ENCODE data around the gene SLC34A3.
A peak's percentile ranks its signal among the peaks of the same experiment; 100 is the strongest.
"Not testable (repeated sequence)": the region's sequence is repeated elsewhere in the genome, so short reads cannot be mapped to it uniquely, and the experiment has no call there.

Gene SLC34A3

DNA sequence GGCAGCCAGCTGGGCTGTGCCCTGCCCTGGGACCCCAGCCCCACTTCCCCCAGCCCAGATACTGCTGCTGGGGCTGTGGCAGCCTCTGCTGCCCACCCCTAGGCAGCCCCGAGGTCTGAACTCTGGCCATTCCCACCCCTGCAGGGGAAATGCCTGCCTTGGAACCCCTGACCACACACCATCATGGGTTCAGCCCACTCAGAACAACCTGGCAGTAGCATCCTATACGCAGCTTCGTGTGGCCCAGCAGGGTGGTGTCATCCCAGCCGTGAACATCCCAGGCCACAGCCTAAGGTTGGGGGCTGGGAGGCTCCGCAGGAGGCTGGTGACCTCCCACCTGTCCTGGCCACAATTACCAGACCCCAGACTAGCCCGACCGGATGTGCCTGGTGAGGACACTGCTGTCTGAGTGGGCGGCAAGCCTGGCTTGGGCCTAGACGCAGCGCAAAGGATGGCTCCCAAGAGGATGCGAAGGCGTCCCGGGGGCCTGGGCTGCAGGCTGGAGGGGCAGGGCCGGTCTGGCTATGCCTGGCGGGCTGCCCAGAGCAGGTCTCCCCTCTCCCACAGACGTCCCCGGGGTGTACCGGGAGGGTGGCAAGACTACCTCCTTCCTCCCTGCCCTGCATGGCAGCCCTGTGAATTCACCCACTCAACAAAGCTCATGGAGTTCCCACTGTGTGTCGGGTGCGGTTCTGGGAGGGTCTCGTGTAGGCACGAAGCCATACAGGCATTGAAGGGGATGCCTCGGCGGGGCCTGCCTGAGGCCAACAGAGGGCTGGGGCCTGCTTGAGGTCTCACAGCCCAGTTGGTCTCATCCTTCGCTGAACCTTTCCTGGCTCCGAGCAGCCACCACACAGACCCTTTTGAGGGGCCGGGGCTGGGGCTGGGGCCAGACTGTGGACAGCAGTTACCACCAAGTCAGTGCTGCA is 1.5 kb upstream of the SLC34A3 start:
- no peak for DNase-seq (ENCODE audit: low read depth in 2 of 2)

DNA sequence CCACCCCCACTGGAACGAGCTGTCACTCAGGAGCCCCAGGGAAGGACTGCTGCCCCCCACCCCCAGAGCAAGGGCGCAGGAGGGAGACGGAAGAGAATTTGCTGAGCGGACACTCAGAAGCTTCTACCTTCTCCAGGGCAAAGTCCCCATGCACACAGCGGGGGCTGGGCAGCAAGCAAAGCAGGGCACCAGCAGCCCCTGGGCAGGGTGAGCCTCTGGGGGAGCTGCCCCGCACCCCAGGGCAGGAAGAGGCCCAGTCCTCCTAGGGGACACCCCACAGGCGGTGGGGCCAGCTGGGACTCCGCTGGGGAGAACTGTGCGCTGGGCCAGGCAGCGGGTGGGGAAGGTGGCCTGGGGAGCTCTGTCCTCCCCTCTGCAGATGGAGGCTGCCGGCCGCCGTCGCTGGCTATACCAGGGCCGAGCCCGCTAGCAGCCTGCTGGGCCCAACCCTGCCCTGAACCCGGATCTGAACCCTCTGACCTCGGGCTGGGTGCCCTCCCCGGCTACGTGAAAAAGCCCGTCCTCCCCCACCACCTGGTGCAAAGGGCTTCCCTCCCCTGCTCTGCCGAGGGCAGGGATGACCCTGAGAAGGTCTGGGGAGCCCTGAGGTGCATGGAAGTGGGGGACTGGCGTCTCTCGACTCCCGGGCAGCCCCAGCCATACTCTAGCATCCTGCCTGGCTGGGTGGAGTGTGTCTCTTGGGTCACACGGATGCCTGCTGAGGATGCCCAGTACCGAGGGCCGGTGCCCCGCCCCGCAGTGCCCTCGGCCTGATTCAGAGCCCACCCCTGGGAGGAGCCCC is 597 bp upstream of the SLC34A3 start:
- DNase-seq (ENCODE audit: low read depth in 2 of 2) = no peak

DNA sequence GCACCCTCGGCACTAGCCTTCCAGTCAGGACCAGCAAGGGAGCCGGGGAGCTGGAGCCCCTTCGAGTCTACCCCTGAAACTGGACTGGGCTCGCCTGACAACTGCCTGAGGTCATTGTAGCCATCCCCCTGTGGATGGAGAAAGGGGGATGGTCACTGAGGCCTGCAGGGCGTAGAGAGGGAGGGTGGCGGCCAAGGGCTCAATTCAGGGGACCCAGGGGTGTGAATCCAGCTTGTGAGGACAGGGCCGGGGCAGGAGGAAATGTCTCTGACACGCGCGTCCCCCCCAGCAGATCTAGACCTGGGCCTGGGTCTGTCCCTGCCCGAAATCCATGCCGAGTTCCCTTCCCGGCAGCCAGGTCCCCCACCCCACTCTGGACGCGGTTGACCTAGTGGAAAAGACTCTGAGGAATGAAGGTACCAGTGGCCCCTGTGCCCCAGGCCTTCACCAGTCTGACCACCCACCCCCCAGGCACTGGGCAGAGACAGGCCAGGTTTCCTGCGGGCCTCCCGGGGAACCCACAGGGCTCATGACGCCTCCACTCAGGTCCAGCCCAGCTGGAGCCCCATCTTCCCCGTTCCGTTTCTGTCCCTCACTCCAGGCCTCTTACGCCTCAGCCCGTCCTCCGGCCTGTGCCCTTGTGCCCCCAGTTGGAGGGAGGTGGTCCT is 805 bp downstream of the SLC34A3 start:
- no peak for DNase-seq (ENCODE audit: low read depth in 2 of 2)

DNA sequence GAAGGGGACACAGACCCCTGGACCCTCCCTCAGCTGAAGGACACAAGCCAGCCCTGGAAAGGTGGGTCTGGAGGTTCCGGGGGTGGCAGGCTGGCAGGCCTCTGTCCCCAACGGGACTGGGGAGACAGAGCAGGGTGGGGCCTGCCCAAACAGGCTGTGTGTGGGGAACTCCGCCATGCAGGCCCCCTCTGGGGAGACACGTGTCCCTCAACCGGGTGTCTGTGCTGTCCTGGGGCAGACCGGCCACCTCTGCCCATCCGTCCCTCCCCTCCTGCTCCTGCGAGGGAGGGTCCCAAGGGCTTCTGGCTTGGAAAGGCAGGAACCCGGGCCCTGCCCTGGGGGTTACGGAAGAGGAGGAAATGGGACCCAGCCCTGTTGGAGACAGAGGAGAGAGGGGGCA is 1.4 kb downstream of the SLC34A3 start:
- DNase-seq (ENCODE audit: low read depth in 2 of 2) = no peak

DNA sequence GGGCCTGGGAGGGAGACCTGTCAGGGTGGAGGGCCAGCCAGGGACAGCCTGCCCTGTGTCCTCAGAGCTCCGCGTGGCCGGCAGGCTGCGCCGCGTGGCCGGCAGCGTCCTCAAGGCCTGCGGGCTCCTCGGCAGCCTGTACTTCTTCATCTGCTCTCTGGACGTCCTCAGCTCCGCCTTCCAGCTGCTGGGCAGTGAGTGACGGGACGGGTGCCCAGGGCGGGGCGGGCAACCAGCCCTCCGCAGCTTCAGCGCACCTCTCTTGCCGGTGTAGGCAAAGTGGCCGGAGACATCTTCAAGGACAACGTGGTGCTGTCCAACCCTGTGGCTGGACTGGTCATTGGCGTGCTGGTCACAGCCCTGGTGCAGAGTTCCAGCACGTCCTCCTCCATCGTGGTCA is 1.8 kb downstream of the SLC34A3 start:
- no peak for DNase-seq (ENCODE audit: low read depth in 2 of 2)

DNA sequence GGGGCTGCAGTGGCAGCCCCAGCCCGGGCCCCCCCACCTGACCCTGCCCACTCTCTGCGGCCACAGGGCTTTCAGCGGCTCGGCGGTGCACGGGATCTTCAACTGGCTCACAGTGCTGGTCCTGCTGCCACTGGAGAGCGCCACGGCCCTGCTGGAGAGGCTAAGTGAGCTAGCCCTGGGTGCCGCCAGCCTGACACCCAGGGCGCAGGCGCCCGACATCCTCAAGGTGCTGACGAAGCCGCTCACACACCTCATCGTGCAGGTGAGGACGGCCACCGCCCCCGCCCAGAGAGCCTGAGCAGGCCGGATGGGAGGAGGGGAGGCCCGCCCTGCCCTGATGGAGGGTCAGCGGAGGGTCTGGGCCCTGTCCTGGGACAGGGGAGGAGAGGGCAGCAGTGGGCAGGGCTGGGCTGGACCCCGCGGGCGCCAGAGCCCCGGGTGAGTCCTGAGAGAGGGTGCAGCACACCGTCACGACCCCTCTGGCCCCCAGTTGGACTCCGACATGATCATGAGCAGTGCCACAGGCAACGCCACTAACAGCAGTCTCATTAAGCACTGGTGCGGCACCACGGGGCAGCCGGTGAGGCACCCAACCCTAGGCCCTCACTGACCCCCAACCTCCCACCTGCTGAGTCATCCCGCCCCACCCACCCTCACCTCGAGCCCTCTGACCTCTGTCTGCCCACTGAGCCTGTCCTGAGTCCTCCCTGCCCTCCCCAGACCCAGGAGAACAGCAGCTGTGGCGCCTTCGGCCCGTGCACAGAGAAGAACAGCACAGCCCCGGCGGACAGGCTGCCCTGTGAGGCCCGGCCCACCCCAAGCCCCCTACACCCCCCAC is 2.7 kb downstream of the SLC34A3 start:
- no peak for DNase-seq (ENCODE audit: low read depth in 2 of 2)

DNA sequence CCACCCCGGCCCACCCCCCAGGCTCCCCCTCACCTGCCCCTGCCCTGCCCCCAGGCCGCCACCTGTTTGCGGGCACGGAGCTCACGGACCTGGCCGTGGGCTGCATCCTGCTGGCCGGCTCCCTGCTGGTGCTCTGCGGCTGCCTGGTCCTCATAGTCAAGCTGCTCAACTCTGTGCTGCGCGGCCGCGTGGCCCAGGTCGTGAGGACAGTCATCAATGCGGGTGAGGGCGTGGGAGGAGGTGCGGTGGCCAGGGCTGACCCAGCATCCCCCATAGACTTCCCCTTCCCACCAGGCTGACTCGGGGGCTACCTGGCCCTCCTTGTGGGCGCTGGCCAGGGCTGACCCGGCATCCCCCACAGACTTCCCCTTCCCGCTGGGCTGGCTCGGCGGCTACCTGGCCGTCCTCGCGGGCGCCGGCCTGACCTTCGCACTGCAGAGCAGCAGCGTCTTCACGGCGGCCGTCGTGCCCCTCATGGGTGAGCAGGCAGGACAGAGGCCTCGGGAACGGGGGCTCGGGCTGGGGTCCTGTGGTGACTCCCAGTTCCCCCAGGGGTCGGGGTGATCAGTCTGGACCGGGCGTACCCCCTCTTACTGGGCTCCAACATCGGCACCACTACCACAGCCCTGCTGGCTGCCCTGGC is 3.5 kb downstream of the SLC34A3 start:
- no peak for DNase-seq (ENCODE audit: low read depth in 2 of 2)

DNA sequence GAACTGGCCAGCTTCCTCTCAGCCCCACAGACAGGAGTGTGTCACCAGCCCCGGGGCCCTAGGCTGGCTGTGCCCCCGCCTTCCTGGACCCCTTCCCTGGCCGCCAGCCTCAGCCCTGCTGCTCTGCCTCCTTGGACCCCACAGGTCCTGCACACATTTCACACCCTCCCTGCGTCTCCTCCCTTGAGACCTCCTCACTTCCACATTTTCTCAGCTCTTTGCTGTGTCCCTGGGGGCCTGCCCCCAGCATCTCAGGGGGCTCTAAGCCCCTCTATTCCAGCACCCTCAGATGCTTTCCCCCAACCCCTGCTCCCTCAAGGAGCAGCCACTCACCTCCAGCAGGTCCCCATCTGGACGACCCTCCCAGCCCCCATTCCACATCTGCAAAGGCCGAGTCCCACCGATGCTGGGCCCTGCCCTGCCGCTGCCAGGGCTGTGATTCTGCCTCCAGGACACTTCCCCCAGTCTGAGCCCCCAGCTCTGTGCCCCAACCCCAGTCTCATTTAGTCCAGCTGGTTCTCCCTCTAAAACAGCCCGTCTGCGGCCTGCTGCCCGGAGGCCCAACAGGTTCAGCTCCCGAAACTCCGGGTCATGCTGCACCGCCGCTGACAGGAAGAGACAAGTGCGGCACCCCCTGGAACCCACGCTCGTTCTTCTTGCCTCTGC is 4.2 kb downstream of the SLC34A3 start:
- DNase-seq (ENCODE audit: low read depth in 2 of 2) = no peak

DNA sequence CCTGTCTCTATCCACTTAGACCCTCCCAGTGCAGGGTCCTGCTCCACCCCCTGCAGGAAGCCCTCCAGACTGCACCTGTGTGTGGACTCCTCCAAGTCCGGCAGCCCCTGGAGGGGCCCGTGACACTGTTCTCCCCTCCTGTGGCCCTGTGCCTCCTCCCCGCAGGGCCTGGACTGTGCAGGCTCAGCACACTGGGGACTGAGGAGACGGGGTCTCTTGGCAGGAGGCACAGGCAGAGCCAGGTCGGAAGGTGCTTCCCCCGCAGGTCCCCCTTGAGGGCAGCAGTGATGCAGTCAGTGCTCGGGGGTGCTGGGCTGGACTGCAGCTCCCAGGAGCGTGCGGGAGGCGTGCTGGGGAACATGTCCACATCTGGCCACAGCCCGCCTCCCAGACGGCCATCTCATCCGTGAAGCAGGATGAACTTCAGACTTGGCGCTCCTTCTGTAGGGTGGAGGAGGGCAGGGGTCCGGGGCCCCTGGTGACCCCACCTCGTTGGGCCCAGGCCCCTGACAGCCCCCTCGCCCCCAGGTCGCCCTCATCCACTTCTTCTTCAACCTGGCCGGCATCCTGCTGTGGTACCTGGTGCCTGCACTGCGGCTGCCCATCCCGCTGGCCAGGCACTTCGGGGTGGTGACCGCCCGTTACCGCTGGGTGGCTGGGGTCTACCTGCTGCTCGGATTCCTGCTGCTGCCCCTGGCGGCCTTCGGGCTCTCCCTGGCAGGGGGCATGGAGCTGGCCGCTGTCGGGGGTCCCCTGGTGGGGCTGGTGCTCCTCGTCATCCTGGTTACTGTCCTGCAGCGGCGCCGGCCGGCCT is 4.9 kb downstream of the SLC34A3 start:
- no peak for DNase-seq (ENCODE audit: low read depth in 2 of 2)

DNA sequence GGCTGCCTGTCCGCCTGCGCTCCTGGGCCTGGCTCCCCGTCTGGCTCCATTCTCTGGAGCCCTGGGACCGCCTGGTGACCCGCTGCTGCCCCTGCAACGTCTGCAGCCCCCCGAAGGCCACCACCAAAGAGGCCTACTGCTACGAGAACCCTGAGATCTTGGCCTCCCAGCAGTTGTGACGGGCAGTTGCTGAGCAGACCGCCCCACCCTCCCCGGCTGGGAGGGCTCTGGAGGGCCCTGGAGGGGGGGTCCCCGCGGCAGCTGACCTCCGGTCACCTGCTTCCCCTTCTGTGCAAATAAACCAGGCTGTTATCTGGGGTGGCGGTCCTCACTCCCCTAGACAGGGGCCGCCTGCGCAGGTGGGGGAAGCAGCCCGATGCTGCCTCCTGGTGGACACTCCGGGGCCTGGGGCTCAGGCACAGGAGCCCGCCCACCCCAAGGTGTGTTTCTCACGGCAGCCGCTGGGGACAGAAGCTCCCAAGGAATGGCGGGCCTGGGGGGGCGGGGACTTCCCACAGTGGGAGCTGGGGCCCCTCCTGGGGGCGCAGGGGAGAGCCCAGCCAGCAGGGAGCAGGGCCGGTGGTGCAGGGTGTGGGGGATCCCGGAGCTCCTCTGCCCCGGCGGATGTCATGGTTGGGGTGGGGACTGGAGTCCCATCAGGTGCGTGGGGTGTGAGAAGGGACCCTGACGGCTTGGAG is 5.7 kb downstream of the SLC34A3 start:
- peak; percentile 74 to 80 for DNase-seq (ENCODE audit: low read depth in 2 of 2)

DNA sequence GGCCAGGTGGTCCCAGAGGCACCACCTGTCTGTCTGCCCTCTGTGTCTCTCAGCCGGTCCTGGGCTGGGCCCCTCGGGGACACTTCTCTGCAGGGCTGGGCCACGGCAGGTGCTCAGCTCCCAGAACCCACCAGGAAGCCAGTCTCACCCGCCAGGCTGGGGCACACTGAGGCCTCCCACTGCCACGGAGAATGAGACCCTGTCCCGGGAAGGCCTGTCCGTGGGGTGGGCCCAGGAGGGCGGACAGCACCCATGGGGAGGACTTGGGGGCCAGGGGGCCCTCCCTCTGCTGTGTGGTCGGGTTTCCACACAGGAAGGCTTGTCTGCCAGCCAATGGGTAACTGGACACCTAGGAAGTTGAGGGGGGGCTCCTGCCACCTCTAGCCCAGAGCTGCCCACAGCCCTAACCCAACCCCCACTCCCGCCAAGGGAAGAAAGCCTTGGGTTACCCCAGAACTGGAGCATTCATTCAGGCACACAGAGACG is 6.3 kb downstream of the SLC34A3 start:
- no peak for DNase-seq (ENCODE audit: low read depth in 2 of 2)

DNA sequence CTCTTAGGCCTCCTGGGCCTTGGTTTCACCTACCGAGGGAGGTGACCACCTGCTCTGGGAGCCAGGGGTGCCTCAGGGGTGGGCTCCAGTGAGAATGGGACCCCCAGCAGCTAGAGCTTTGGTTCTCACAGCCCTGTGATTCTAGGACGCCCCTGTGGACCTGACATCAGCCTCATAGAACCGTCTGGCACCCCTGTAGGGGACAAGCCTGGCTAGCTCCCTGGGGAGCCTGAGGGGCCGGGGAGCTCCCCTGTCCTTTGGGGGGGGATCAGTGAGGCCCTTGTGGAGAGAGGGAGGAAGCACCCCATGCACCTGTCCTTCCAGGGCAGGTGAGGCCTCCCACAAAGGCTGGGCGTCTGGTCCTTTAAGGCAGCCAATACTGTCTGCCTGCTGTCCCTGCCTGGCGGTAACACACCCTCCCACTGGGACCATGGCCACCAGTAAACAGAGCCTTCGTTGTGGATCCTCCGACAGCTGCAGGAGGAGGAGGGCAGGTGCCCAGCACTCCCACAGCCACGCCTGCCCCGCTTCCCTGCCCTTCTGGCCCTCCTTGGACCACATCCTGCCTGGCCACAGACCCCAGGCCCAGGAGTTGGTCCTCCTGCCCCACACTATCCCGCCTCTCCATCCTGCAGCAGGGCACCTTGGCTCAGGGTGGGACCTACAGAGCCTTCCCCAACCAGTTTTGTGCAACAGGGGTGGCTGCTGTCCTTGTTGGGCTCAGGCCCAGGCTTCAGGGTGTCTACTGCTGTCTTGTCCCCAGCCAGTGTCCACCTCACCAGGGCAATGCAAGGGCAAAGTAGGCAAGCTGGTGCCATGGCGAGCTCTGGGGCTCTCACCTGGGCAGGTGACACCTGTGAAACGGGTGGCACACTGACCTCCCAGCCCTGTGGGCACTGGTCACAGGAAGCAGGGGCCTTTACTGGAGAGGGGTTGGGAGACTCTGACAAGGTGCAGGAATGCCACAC is 7.3 kb downstream of the SLC34A3 start:
- no peak for DNase-seq (ENCODE audit: low read depth in 2 of 2)

DNA sequence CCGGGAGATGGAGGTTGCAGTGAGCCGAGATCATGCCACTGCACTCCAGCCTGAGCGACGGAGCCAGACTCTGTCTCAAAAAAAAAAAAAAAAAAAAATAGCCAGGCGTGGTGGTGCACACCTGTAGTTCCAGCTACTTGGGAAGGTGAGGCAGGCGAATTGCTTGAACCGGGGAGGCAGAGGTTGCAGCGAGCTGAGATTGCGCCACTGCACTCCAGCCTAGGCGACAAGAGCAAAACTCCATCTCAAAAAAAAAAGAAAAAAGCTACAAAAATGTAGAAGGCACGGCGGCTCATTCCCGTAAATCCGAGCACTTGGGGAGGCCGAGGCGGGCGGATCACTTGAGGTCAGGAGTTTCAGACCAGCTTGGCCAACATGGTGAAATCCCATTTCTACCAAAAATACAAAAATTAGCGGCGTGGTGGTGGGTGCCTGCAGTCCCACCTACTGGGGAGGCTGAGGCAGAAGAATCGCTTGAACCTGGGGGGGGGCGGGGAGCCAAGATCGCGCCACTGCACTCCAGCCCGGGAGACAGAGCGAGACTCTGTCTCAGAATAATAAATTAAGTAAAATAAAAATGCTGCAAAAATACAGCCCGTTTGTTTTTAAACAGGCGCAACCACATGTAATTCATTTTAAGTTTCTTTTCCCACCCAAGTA is 9.0 kb downstream of the SLC34A3 start:
- DNase-seq (ENCODE audit: low read depth in 2 of 2) = not testable (repeated sequence)

DNA sequence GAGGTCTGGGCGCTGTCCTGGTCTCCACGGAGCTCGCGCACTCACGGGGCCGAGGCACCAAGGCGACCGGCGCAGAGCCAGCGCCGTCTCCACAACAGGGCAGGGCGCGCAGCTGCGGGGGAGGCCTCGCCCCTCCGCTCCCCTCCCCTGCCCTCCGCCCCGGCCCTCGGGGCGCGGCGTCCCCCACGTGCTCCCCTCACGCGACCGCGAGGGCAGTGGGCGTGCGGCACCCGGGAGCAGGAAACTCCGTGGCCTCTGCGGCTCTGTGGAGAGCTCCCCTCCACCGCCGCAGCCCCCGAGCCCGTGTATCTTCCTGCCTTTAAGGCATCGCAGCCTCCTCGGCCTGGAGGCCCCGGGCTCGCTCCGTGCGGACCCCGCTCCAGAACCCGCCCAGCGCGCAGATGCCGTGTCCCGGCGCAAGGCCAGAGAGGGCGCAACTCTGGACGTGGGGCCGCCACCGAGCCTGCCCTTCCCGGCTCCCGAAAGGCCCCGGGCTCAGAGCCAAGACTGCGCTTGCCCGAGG is 9.7 kb downstream of the SLC34A3 start:
- DNase-seq (ENCODE audit: low read depth in 2 of 2) = peak; percentile 58 to 67

DNA sequence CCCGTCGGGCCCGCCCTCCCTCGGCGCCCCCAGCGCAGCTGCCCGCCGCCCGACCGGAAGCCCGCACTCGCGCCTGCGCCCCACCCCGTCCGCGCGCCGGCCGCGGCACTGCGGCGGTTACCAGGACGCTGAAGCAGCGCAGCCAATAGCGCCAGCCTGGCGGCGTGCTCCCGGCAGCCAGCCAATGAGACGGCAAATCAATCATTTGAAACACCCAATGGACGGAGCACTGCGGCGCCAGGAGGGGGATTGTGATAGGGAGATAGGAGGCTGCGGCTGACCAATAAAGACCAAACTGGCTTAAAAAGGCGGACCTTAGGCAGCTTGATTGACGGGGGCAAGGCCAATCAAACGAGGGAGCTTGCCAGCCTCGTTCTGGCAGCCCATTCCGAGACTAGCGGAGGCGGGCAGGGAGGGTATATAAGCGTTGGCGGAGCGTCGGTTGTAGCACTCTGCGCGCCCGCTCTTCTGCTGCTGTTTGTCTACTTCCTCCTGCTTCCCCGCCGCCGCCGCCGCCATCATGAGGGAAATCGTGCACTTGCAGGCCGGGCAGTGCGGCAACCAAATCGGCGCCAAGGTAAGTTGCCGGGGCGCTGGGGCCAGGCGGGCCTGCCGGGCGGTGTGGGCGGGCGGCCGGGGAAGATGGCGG is 10.3 kb downstream of the SLC34A3 start, which contains the start of gene TUBB4B:
TSS of gene TUBB4B (plus strand) at position 447 of the 649 bp plus-strand sequence. CDS start at position 521, 74 bp downstream.
- peak; percentile 95 to 98 for DNase-seq (ENCODE audit: low read depth in 2 of 2)
